K562 (cell line): ENCODE measurements around the gene ZMIZ1. TPM values are rescaled to one million over a fixed set of nuclear protein-coding genes. Genes with fewer than 3 reads are reported as not detected.

Source experiments
- ATAC-seq: fragments of 200-7000 bp; cut with Tn5 transposase; 3 replicates; pipeline ENCODE4 v1.9.1; 2020; ENCODE audit warnings: moderate library complexity
- BruUV-seq: library from RNA; stranded (reverse); fragments of 400-500 nt; replicated peaks from 2 replicates; lab custom pipeline; 2021; lab: Mats Ljungman, UMichigan
- CTCF ChIA-PET: fragments of 300-600 bp; formaldehyde crosslinking; extraction: SDS; loops from one replicate; lab custom pipeline; 2021; ENCODE audit warnings: low intra/inter-chr PET ratio; lab: Yijun Ruan, JAX
- POLR2A ChIA-PET: fragments of 300-600, 350-650 bp; sonication (Branson Sonifier 250); formaldehyde crosslinking; extraction: SDS; loops from one replicate; lab custom pipeline; 2021; ENCODE audit warnings: antibody characterized with exemption, inconsistent platforms; lab: Yijun Ruan, JAX
- DNase-seq, 4 experiments: peaks; one replicate each; pipeline versions ENCODE4 v3.0.0 to v3.0.0-alpha.2; 2011 to 2018; ENCODE audit warnings: low spot score in 3 of 4, mixed read lengths in 3 of 4; ENCODE audit errors: extremely low read depth in 1 of 4
- FAIRE-seq: peaks from 2 replicates; lab custom pipeline; 2011; peaks lifted over from hg19 to GRCh38; lab: Jason Lieb, UNC
- H2AFZ ChIP-seq: 2 replicates; pipeline ENCODE4 v1.6.0; 2011; ENCODE audit warnings: low read depth, low read length, control low read depth, inconsistent platforms
- H3K27ac ChIP-seq: fragments of 200-600 bp; 3 replicates; pipeline ENCODE4 v1.8.0; 2011; ENCODE audit warnings: low read depth, mild to moderate bottlenecking, control low read depth, inconsistent platforms, low read length, moderate library complexity, mixed read lengths; ENCODE audit errors: extremely low read depth
- H3K27me3 ChIP-seq, 2 experiments: fragments of 300-600 bp in 1 of 2; 2 replicates in 1 of 2; 3 replicates in 1 of 2; pipeline versions ENCODE4 v1.6.0 to v1.8.0; 2011; ENCODE audit warnings: inconsistent platforms in 2 of 2, low read length in 2 of 2, mild to moderate bottlenecking in 1 of 2, mixed read lengths in 1 of 2, moderate library complexity in 1 of 2; ENCODE audit not compliant: control insufficient read depth in 2 of 2, insufficient read depth in 2 of 2
- H3K36me3 ChIP-seq: fragments of 300-600 bp; 3 replicates; pipeline ENCODE4 v1.8.0; 2011; ENCODE audit warnings: mild to moderate bottlenecking, low read length, inconsistent platforms; ENCODE audit not compliant: control insufficient read depth, insufficient read depth
- H3K4me1 ChIP-seq, 2 experiments: fragments of 200-600 bp in 1 of 2; replicated peaks in 1 of 2; 2 replicates in 1 of 2; 3 replicates in 1 of 2; pipeline versions ENCODE4 v1.5.1 to v1.8.0; 2011; ENCODE audit warnings: inconsistent platforms in 2 of 2, low read length in 2 of 2, mild to moderate bottlenecking in 1 of 2, mixed read lengths in 1 of 2, moderate library complexity in 1 of 2; ENCODE audit not compliant: control insufficient read depth in 2 of 2, insufficient read depth in 2 of 2
- H3K4me2 ChIP-seq: 2 replicates; pipeline ENCODE4 v1.6.1; 2011; ENCODE audit warnings: low read length, control low read depth, inconsistent platforms, mixed read lengths; ENCODE audit not compliant: insufficient read depth
- H3K4me3 ChIP-seq: fragments of 200-600 bp; sonication (generic), shearing (Covaris generic); 2 replicates; pipeline ENCODE4 v1.5.1; 2016; ENCODE audit warnings: control low read depth, inconsistent platforms
- H3K79me2 ChIP-seq: fragments of 200-600 bp; 3 replicates; pipeline ENCODE4 v1.8.0; 2011; ENCODE audit warnings: low read length, inconsistent platforms; ENCODE audit not compliant: control insufficient read depth, insufficient read depth
- H3K9ac ChIP-seq, 2 experiments: 2 replicates each; pipeline versions ENCODE4 v1.6.0 to v1.6.1; 2011; ENCODE audit warnings: low read depth in 2 of 2, low read length in 2 of 2, control low read depth in 1 of 2, inconsistent platforms in 1 of 2, mild to moderate bottlenecking in 1 of 2, mixed read lengths in 1 of 2; ENCODE audit not compliant: insufficient read depth in 1 of 2
- H3K9me1 ChIP-seq: one replicate; pipeline ENCODE4 v1.6.0; 2011; ENCODE audit warnings: inconsistent platforms, mild to moderate bottlenecking, low read length, moderate library complexity; ENCODE audit not compliant: control insufficient read depth, insufficient read depth
- H3K9me3 ChIP-seq: replicated peaks from 2 replicates; pipeline ENCODE4 v1.5.1; 2011; ENCODE audit warnings: low read depth, low read length, inconsistent platforms; ENCODE audit not compliant: control insufficient read depth, insufficient read depth
- H4K20me1 ChIP-seq: replicated peaks from 2 replicates; pipeline ENCODE4 v1.6.1; 2011; ENCODE audit warnings: low read length, inconsistent platforms, mixed read lengths; ENCODE audit not compliant: control insufficient read depth, insufficient read depth
- ARHGAP35 ChIP-seq: fragments of 450-650 bp; IDR thresholded peaks from 2 replicates; pipeline ENCODE4 v1.6.1; 2018; ENCODE audit not compliant: partially characterized antibody
- BMI1 ChIP-seq: fragments of 150-350 bp; IDR thresholded peaks from 2 replicates; pipeline ENCODE4 v1.6.1; 2014; ENCODE audit warnings: low read length
- DIDO1 ChIP-seq: fragments of 450-650 bp; IDR thresholded peaks from 2 replicates; pipeline ENCODE4 v1.6.1; 2016; ENCODE audit warnings: low read depth, missing biosample characterization, missing genetic modification characterization
- MEIS2 ChIP-seq: fragments of 450-650 bp; IDR thresholded peaks from 2 replicates; pipeline ENCODE4 v1.6.1; 2014; ENCODE audit warnings: mild to moderate bottlenecking; ENCODE audit not compliant: partially characterized antibody
- MITF ChIP-seq: IDR thresholded peaks from 2 replicates; pipeline ENCODE4 v1.6.1; 2014; ENCODE audit warnings: antibody characterized with exemption
- NCOA2 ChIP-seq, 2 experiments: fragments of 450-650 bp; IDR thresholded peaks; 2 replicates each; pipeline ENCODE4 v1.6.1; 2018; ENCODE audit warnings: mild to moderate bottlenecking in 2 of 2, moderate library complexity in 1 of 2; ENCODE audit not compliant: partially characterized antibody in 2 of 2
- RBM25 ChIP-seq: fragments of 200-400 bp; formaldehyde crosslinking; IDR thresholded peaks from 2 replicates; pipeline ENCODE4 v1.6.1; 2018; ENCODE audit warnings: low read length, low read depth, moderate library complexity; ENCODE audit not compliant: severe bottlenecking
- TSHZ1 ChIP-seq: fragments of 250-450 bp; sonication (Bioruptor Pico); IDR thresholded peaks from 2 replicates; pipeline ENCODE4 v1.4.0; 2020; ENCODE audit warnings: mild to moderate bottlenecking, moderate library complexity
- ZFP30 ChIP-seq: fragments of 250-450 bp; sonication (Bioruptor Pico); IDR thresholded peaks from 2 replicates; pipeline ENCODE4 v1.8.0; 2022; ENCODE audit warnings: moderate library complexity, mild to moderate bottlenecking, inconsistent platforms, borderline replicate concordance
- ZNF146 ChIP-seq: IDR thresholded peaks from one replicate; pipeline ENCODE4 v1.6.1; 2018; ENCODE audit warnings: missing compliant biosample characterization; ENCODE audit not compliant: unreplicated experiment
- ZNF24 ChIP-seq: fragments of 450-650 bp; IDR thresholded peaks from 2 replicates; pipeline ENCODE4 v1.6.1; 2016
- ZNF639 ChIP-seq, 2 experiments: fragments of 200-800 bp in 1 of 2; sonication (Bioruptor generic) in 1 of 2; sonication (generic) in 1 of 2; formaldehyde crosslinking in 1 of 2; IDR thresholded peaks in 1 of 2; conservative IDR thresholded peaks in 1 of 2; 2 replicates each; pipeline versions ENCODE4 v1.5.0 to v1.6.1; 2016 to 2020; ENCODE audit warnings: missing compliant biosample characterization in 1 of 2, missing genetic modification characterization in 1 of 2, missing genetic modification reagents in 1 of 2
- in situ Hi-C: fragments of 300-500 bp; cut with MboI; formaldehyde crosslinking; loops from 4 replicates; pipeline ENCODE4 v1.15.0; 2018; ENCODE audit warnings: inconsistent platforms, mixed read lengths
- intact Hi-C: fragments of 100-400 bp; cut with micrococcal nuclease; formaldehyde crosslinking; loops from 2 replicates; pipeline ENCODE4 v1.14.2; 2022
- polyA plus RNA-seq, 8 experiments: library from polyadenylated mRNA; depleted of rRNA in 4 of 8; stranded (reverse) in 5 of 8; unstranded in 3 of 8; fragments of >200 nt; fragmentation: Nextera tagmentation in 2 of 8; fragmentation: Illumina TruSeq in 1 of 8; extraction: Ambion mirVana in 2 of 8; extraction: Trizol in 1 of 8; gene quantifications; 2 replicates each; pipeline versions ENCODE4 v1.2.1 to v1.2.3, GENCODE V29; 2011 to 2014; ENCODE audit warnings: inconsistent platforms in 1 of 8, missing spikeins in 1 of 8
- total RNA-seq, 7 experiments: library from RNA; depleted of rRNA in 6 of 7; stranded (reverse); fragments of >200 nt in 6 of 7; fragmentation: Illumina TruSeq in 2 of 7; extraction: Trizol in 2 of 7; gene quantifications; 2 replicates each; pipeline versions ENCODE4 v1.2.1 to v1.2.3, GENCODE V29; 2011 to 2021; ENCODE audit warnings: low replicate concordance in 1 of 7

ZMIZ1 gene
- total and polyA plus RNA-seq, 9 of the 15 experiments (the other 6 are each of a cell fraction or from before 2014, with no cell fraction given) = 1.0 to 37.3 (median 4.3) TPM

GRCh38 chr10:79321494-79321882, 252.7 kb downstream of the ZMIZ1 start (continued):
- TF ChIP-seq ZNF639 (CRISPR knock-in tag; conservative IDR thresholded peaks at IDR 0.05 in 1 of 2, IDR thresholded peaks at IDR 0.05 in 1 of 2) = no peak
- TF ChIP-seq ARHGAP35 = no peak
- no peak for TF ChIP-seq ZFP30 (CRISPR knock-in tag)
- no peak for TF ChIP-seq ZNF146
- no peak for TF ChIP-seq MEIS2
- TF ChIP-seq, all 486 proteins: peak for 0

GRCh38 chr10:79321951-79322350, 253.2 kb downstream of the ZMIZ1 start:
- Histone ChIP-seq H3K4me1 (peaks cover 12 to 18% of the 10 kb centered on the region in 2 experiments), H4K20me1 (0 out of 2 replicates have a peak, but pooled peaks cover 4% of the 10 kb centered on the region)
- POLR2A ChIA-PET = interaction anchor here (1.4 kb wide), 1 partner anchor 22 kb away, joined by 6 read pairs; no protein-coding TSS in a partner anchor

More at GRCh38 chr10:79321951-79322350, 253.2 kb downstream of the ZMIZ1 start:
- in situ Hi-C loops = no loop called here
- TF ChIP-seq RBM25 = no peak
- TF ChIP-seq ZNF24 = no peak
- TF ChIP-seq DIDO1 = no peak
- no peak for TF ChIP-seq NCOA2 (IDR thresholded peaks at IDR 0.05; ENCODE audit: partially characterized antibody in 2 of 2)
- no peak for TF ChIP-seq MITF
- no peak for TF ChIP-seq BMI1
- no peak for TF ChIP-seq TSHZ1 (CRISPR knock-in tag)
- H2AFZ ChIP-seq = no peak overlapping the region
- DNase-seq (no peak), FAIRE-seq (no peak), ATAC-seq (no peak)
- H3K4me3 ChIP-seq = no peak overlapping the region
- CTCF ChIA-PET = no interaction called here
- peaks cover 3 to 53% of the 10 kb centered on the region in 2 experiments for H3K27me3 ChIP-seq
- no peak overlapping the region for H3K4me2 ChIP-seq
- no peaks in the 10 kb centered on the region for H3K9me3 ChIP-seq
- H3K27ac ChIP-seq = no peak overlapping the region
- intact Hi-C loops = no loop called here
- peaks cover under 1% of the 10 kb centered on the region for H3K9me1 ChIP-seq
- BruUV-seq = no TSS peak
- H3K79me2 ChIP-seq = no peaks in the 10 kb centered on the region
- H3K36me3 ChIP-seq = no peaks in the 10 kb centered on the region
- H3K9ac ChIP-seq = no peak overlapping the region
